ENCODE results near the gene LGALS8. TPM values are rescaled to one million over a fixed set of nuclear protein-coding genes. Genes with fewer than 3 reads are reported as not detected.

Gene LGALS8
- total and polyA plus RNA-seq, 2 of the 4 experiments (the other 2 are of a cell fraction): 41.3 to 57.7 TPM

GRCh38 chr1:236501093-236501492, 22.7 kb upstream of the LGALS8 start:
- Histone ChIP-seq H3K23ac (ENCODE audit: low read depth, low read length) (no peak overlapping the region), H3K9me3 (ENCODE audit: control insufficient read depth, insufficient read depth, low read length) (no peaks in the 10 kb centered on the region), H2BK5ac (ENCODE audit: low read depth, low read length, poor library complexity, severe bottlenecking) (no peak overlapping the region), H4K20me1 (ENCODE audit: insufficient read depth, low read length) (no peaks in the 10 kb centered on the region), H2BK120ac (ENCODE audit: low read depth, low read length) (no peak overlapping the region), H3K4ac (ENCODE audit: low read depth, low read length) (no peak overlapping the region), H4K91ac (ENCODE audit: insufficient read depth, low read depth, low read length) (no peak overlapping the region), H3K4me1 (ENCODE audit: control insufficient read depth, insufficient read depth, low read length) (peaks cover 2% of the 10 kb centered on the region; the same call in 1 of the 2 replicates), H2AK5ac (ENCODE audit: low read depth, low read length) (no peak overlapping the region), H3K4me3 (ENCODE audit: insufficient read depth, low read depth, low read length) (no peak overlapping the region), H3K56ac (ENCODE audit: extremely low read depth, insufficient read depth, low read length) (no peak overlapping the region), H3K36me3 (ENCODE audit: control insufficient read depth, insufficient read depth, low read length) (no peaks in the 10 kb centered on the region), H3K4me2 (ENCODE audit: low read depth, low read length) (no peak overlapping the region), H3K18ac (ENCODE audit: low read depth, low read length) (no peak overlapping the region), H2BK20ac (ENCODE audit: low read depth, low read length) (no peak overlapping the region), H3K9ac (ENCODE audit: low read depth, low read length) (no peak overlapping the region), H2BK15ac (ENCODE audit: low read depth, low read length) (no peak overlapping the region), H4K5ac (ENCODE audit: low read depth, low read length) (no peak overlapping the region), H2AK9ac (replicated peaks; ENCODE audit: low read depth, low read length, poor library complexity) (no peak overlapping the region), H4K8ac (ENCODE audit: low read depth in 2 of 2, low read length in 2 of 2) (no peak overlapping the region), H3K9me1 (ENCODE audit: insufficient read depth, low read length) (0 out of 2 replicates have a peak, but pooled peaks cover 4% of the 10 kb centered on the region), H3K14ac (replicated peaks; ENCODE audit: low read depth, low read length) (no peak overlapping the region), H2AFZ (replicated peaks; ENCODE audit: low read length, poor library complexity) (no peak overlapping the region), H3K79me1 (ENCODE audit: low read depth in 1 of 2, low read length in 2 of 2) (no peaks in the 10 kb centered on the region), H3K27ac (ENCODE audit: insufficient read depth, low read length) (no peak overlapping the region), H3K27me3 (ENCODE audit: control insufficient read depth, insufficient read depth, low read length) (no peaks in the 10 kb centered on the region; the same call in 1 of the 2 replicates)
- TF ChIP-seq MAFK (IDR thresholded peaks at IDR 0.05; ENCODE audit: low read depth, low read length): no peak
- TF ChIP-seq CTCF (conservative IDR thresholded peaks at IDR 0.05; ENCODE audit: low read depth, low read length): no peak
- TF ChIP-seq USF2 (IDR thresholded peaks at IDR 0.05; ENCODE audit: low read depth, low read length): no peak
- no peak for TF ChIP-seq FOS (IDR thresholded peaks at IDR 0.05; ENCODE audit: low read depth, low read length)
- no peak for TF ChIP-seq SMC3 (IDR thresholded peaks at IDR 0.05; ENCODE audit: low read depth, low read length)
- TF ChIP-seq POLR2A (IDR thresholded peaks at IDR 0.05; ENCODE audit: low read depth, low read length): no peak
- TF ChIP-seq RFX5 (IDR thresholded peaks at IDR 0.05; ENCODE audit: low read depth, low read length): no peak
- no peak for TF ChIP-seq MAZ (IDR thresholded peaks at IDR 0.05; ENCODE audit: borderline replicate concordance, low read depth, low read length)
- no peak for TF ChIP-seq MXI1 (IDR thresholded peaks at IDR 0.05; ENCODE audit: borderline replicate concordance, low read depth, low read length)
- no peak for TF ChIP-seq CHD1 (IDR thresholded peaks at IDR 0.05; ENCODE audit: low read depth, low read length)
- no peak for TF ChIP-seq CEBPB (IDR thresholded peaks at IDR 0.05; ENCODE audit: low read depth, low read length)
- no peak for TF ChIP-seq RCOR1 (IDR thresholded peaks at IDR 0.05; ENCODE audit: insufficient replicate concordance, low read length)
- no peak for TF ChIP-seq BHLHE40 (IDR thresholded peaks at IDR 0.05; ENCODE audit: low read depth, low read length)
- TF ChIP-seq NFE2L2 (IDR thresholded peaks at IDR 0.05; ENCODE audit: low read depth, low read length): no peak
- ChIA-PET CTCF (no interaction called here), POLR2A (ENCODE audit: unreplicated experiment) (interaction anchor here (0.6 kb wide), 1 partner anchor 33 kb away, joined by 4 read pairs; no protein-coding TSS in a partner anchor)
- no peak for ATAC-seq (ENCODE audit: low read depth)
- in situ Hi-C loops (cut with MboI; ENCODE audit: low sequenced_read_pairs) (no loop called here), intact Hi-C loops (cut with micrococcal nuclease) (no loop called here), dilution Hi-C loops (cut with HindIII; ENCODE audit: low sequenced_read_pairs, unreplicated experiment) (no loop called here)
- 90% methylated on average over 2 of the region's 6 CpGs; no CpG with 5 or more reads in 1 of the 2 experiments for WGBS, 2 experiments (ENCODE audit: extremely low coverage in 2 of 2, insufficient read length in 1 of 2)
- no TSS peak for BruUV-seq (replicated peaks)
- DNase-seq: no peak

Measured in IMR-90 (cell line).